Peyer's patch (tissue), 4 donors: Measurements from ENCODE around the gene GALNT4.

Experiments used
- CTCF ChIP-seq, 6 experiments: fragments of 450-650 bp in 4 of 6; fragments of 200-600 bp in 2 of 6; sonication (generic) in 1 of 6; IDR thresholded peaks; one replicate each; pipeline ENCODE4 v1.5.1; 2017 to 2019; ENCODE audit warnings: antibody characterized with exemption in 6 of 6, mild to moderate bottlenecking in 3 of 6, moderate library complexity in 1 of 6
- POLR2A ChIP-seq, 2 donors: fragments of 450-650 bp; IDR thresholded peaks; one replicate each; pipeline ENCODE4 v1.5.1; 2017; ENCODE audit warnings: antibody characterized with exemption in 2 of 2, mild to moderate bottlenecking in 2 of 2, moderate library complexity in 2 of 2

- TF ChIP-seq CTCF (IDR thresholded peaks at IDR 0.05) (no peak), POLR2A (IDR thresholded peaks at IDR 0.05) (no peak)
Measured at GRCh38 chr12:89474615-89475014, 50.0 kb downstream of the GALNT4 start.
